NB4 (cell line): ENCODE data around the gene BAZ1A.

ENCODE experiments used
- CTCF ChIP-seq: IDR thresholded peaks from one replicate; pipeline ENCODE4 v1.5.1; 2012; ENCODE audit warnings: low read depth, low read length
- MAX ChIP-seq: IDR thresholded peaks from 2 replicates; pipeline ENCODE4 v1.6.1; 2011; ENCODE audit warnings: low read depth, low read length
- MYC ChIP-seq: IDR thresholded peaks from 2 replicates; pipeline ENCODE4 v1.6.1; 2011; ENCODE audit warnings: low read depth, low read length
- POLR2A ChIP-seq: IDR thresholded peaks from 2 replicates; pipeline ENCODE4 v1.6.1; 2011; ENCODE audit warnings: mild to moderate bottlenecking; ENCODE audit not compliant: insufficient read length; ENCODE audit errors: extremely low read depth

GRCh38 chr14:34804933-34805332, 70.2 kb downstream of the BAZ1A start:
- no peak for TF ChIP-seq CTCF
- no peak for TF ChIP-seq POLR2A
- TF ChIP-seq MYC, result no peak
- no peak for TF ChIP-seq MAX
